Liver (tissue), 3 donors: ENCODE measurements around the gene SMS.

ENCODE experiments used
- CTCF ChIP-seq: fragments of 150-350 bp; IDR thresholded peaks from 2 replicates; pipeline ENCODE4 v1.5.1; 2017; ENCODE audit warnings: improper control_type of control experiment, low read depth, low read length; ENCODE audit not compliant: missing input control
- EGR1 ChIP-seq, 2 donors: IDR thresholded peaks; 2 replicates each; pipeline ENCODE4 v1.6.1; 2016 to 2018; ENCODE audit warnings: antibody characterized with exemption in 2 of 2, low read depth in 2 of 2
- FOXA1 ChIP-seq: IDR thresholded peaks from 2 replicates; pipeline ENCODE4 v1.6.1; 2016; ENCODE audit warnings: antibody characterized with exemption
- FOXA2 ChIP-seq: IDR thresholded peaks from 2 replicates; pipeline ENCODE4 v1.6.1; 2016; ENCODE audit warnings: antibody characterized with exemption
- GABPA ChIP-seq, 2 donors: IDR thresholded peaks in 1 of 2; conservative IDR thresholded peaks in 1 of 2; 2 replicates each; pipeline ENCODE4 v1.6.1; 2016; ENCODE audit warnings: antibody characterized with exemption in 2 of 2, mild to moderate bottlenecking in 1 of 2, moderate library complexity in 1 of 2
- JUND ChIP-seq, 2 donors: IDR thresholded peaks; 2 replicates each; pipeline ENCODE4 v1.6.1; 2016; ENCODE audit warnings: antibody characterized with exemption in 2 of 2
- MAX ChIP-seq: IDR thresholded peaks from 2 replicates; pipeline ENCODE4 v1.6.1; 2016; ENCODE audit warnings: antibody characterized with exemption
- RAD21 ChIP-seq, 2 donors: IDR thresholded peaks; 2 replicates each; pipeline ENCODE4 v1.6.1; 2016; ENCODE audit warnings: antibody characterized with exemption in 2 of 2, mild to moderate bottlenecking in 2 of 2
- SP1 ChIP-seq: IDR thresholded peaks from 2 replicates; pipeline ENCODE4 v1.6.1; 2018; ENCODE audit warnings: antibody characterized with exemption, mild to moderate bottlenecking
- TAF1 ChIP-seq: conservative IDR thresholded peaks from 2 replicates; pipeline ENCODE4 v1.6.1; 2016; ENCODE audit warnings: antibody characterized with exemption, mild to moderate bottlenecking
- YY1 ChIP-seq: IDR thresholded peaks from 2 replicates; pipeline ENCODE4 v1.6.1; 2016; ENCODE audit warnings: antibody characterized with exemption, mild to moderate bottlenecking
- TF ChIP-seq, protein P1 (sequence below): IDR thresholded peaks from 2 replicates; pipeline ENCODE4 v1.6.1; 2016; ENCODE audit warnings: antibody characterized with exemption
- TF ChIP-seq, protein P2 (sequence below): IDR thresholded peaks from 2 replicates; pipeline ENCODE4 v1.6.1; 2016; ENCODE audit warnings: antibody characterized with exemption, mild to moderate bottlenecking
- donor health status: healthy.
- donor health status: healthy.

DNA sequence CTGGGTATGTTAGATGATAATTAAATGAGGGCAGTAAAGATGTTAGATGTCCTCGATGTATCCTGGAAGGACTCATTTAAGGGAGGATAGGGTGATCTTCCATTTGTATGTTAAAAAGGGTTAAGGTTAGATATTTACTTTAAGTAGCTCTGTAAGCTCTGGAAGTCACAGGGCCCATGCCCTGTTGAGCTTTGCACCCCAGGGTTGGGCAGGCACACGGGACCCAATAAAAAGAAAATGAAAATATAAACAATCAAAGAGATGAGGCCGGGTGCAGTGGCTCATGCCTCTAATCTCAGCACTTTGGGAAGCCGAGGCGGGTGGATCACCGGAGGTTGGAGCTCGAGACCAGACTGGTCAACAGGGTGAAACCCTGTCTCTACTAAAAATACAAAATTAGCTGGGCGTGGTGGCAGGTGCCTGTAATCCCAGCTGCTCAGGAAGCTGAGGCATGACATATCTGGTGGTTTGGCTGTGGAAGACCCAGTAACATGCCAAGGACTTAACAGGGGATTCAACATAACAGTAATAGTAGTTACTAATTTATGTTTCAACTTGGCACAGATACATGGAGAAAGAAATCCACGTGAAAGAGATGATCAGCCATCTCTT, 74.7 kb downstream of the SMS start:
- TF ChIP-seq SP1, result no peak
- no peak for TF ChIP-seq TAF1
- no peak for TF ChIP-seq CTCF
- TF ChIP-seq MAX, result no peak
- TF ChIP-seq RAD21 (IDR thresholded peaks at IDR 0.05), result no peak
- no peak for TF ChIP-seq GABPA (IDR thresholded peaks at IDR 0.05 in 1 of 2, conservative IDR thresholded peaks at IDR 0.05 in 1 of 2)
- no peak for TF ChIP-seq FOXA1
- TF ChIP-seq JUND (IDR thresholded peaks at IDR 0.05), result no peak
- no peak for TF ChIP-seq YY1
- TF ChIP-seq, protein P1, sequence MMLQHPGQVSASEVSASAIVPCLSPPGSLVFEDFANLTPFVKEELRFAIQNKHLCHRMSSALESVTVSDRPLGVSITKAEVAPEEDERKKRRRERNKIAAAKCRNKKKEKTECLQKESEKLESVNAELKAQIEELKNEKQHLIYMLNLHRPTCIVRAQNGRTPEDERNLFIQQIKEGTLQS, result no peak
- TF ChIP-seq, protein P2, sequence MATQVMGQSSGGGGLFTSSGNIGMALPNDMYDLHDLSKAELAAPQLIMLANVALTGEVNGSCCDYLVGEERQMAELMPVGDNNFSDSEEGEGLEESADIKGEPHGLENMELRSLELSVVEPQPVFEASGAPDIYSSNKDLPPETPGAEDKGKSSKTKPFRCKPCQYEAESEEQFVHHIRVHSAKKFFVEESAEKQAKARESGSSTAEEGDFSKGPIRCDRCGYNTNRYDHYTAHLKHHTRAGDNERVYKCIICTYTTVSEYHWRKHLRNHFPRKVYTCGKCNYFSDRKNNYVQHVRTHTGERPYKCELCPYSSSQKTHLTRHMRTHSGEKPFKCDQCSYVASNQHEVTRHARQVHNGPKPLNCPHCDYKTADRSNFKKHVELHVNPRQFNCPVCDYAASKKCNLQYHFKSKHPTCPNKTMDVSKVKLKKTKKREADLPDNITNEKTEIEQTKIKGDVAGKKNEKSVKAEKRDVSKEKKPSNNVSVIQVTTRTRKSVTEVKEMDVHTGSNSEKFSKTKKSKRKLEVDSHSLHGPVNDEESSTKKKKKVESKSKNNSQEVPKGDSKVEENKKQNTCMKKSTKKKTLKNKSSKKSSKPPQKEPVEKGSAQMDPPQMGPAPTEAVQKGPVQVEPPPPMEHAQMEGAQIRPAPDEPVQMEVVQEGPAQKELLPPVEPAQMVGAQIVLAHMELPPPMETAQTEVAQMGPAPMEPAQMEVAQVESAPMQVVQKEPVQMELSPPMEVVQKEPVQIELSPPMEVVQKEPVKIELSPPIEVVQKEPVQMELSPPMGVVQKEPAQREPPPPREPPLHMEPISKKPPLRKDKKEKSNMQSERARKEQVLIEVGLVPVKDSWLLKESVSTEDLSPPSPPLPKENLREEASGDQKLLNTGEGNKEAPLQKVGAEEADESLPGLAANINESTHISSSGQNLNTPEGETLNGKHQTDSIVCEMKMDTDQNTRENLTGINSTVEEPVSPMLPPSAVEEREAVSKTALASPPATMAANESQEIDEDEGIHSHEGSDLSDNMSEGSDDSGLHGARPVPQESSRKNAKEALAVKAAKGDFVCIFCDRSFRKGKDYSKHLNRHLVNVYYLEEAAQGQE, result no peak
- TF ChIP-seq EGR1 (IDR thresholded peaks at IDR 0.05; ENCODE audit: low read depth in 2 of 2), result no peak
- TF ChIP-seq FOXA2, result no peak
